Measurements from ENCODE around the gene HIPK1. TPM values are rescaled to one million over a fixed set of nuclear protein-coding genes. Genes with fewer than 3 reads are reported as not detected.

HIPK1 gene
- total and polyA plus RNA-seq, 12 donors = 7.8 to 91.0 (median 61.2) TPM

GRCh38 chr1:113924473-113924872 is 4.7 kb upstream of the HIPK1 start:
- Histone ChIP-seq H3K27ac (no peak overlapping the region), H3K27me3 (no peaks in the 10 kb centered on the region), H3K9me3 (no peaks in the 10 kb centered on the region), H3K36me3 (no peaks in the 10 kb centered on the region), H3K4me3 (no peak overlapping the region), H3K4me1 (peaks cover 0 to 15% (median 7%) of the 10 kb centered on the region in 9 donors)
- intact Hi-C loops (cut with DNase I) = no loop called here
- TF ChIP-seq CTCF (IDR thresholded peaks at IDR 0.05) = no peak
- no peak for ATAC-seq
- DNase-seq = no peak
- 93 to 96% methylated on average over 2 of the region's 2 CpGs for WGBS, 2 donors

GRCh38 chr1:113928187-113928930 is 765 bp upstream of the HIPK1 start:
- intact Hi-C loops (cut with DNase I) = loop anchor here in 3 of 10 donors (2.0 kb wide), 2 partner anchors 16 to 24 kb away; partner anchors contain the start of genes AP4B1 (in 1 of the 3) and DCLRE1B (in 1 of the 3)
- no peak for TF ChIP-seq CTCF (IDR thresholded peaks at IDR 0.05)
- WGBS, 2 donors = 20 to 23% methylated on average over 6 of the region's 6 CpGs
- peak in 3 of 8 donors; percentile 32 to 46 (median 36) for ATAC-seq
- H3K4me3 ChIP-seq = peak overlapping the region; percentile 40 to 97 (median 90)
- DNase-seq = no peak
- H3K36me3 ChIP-seq = no peaks in the 10 kb centered on the region
- no peaks in the 10 kb centered on the region for H3K27me3 ChIP-seq
- H3K9me3 ChIP-seq = no peaks in the 10 kb centered on the region
- peaks cover 2 to 45% (median 35%) of the 10 kb centered on the region in 9 donors for H3K4me1 ChIP-seq
- peak overlapping the region; percentile 80 to 97 (median 94) for H3K27ac ChIP-seq

- WGBS, 2 donors = 0 to 1% methylated on average over 58 to 61 of the region's 64 CpGs
- Histone ChIP-seq H3K36me3 (no peaks in the 10 kb centered on the region), H3K4me3 (peak overlapping the region; percentile 40 to 97 (median 90)), H3K4me1 (peaks cover 2 to 58% (median 46%) of the 10 kb centered on the region in 9 donors), H3K27ac (peak overlapping the region; percentile 80 to 97 (median 94)), H3K27me3 (no peaks in the 10 kb centered on the region), H3K9me3 (no peaks in the 10 kb centered on the region)
- intact Hi-C loops (cut with DNase I) = loop anchor here in 7 of 10 donors (1.0 to 10.0 kb wide), 5 partner anchors 17 to 118 kb away; partner anchors contain the start of genes DCLRE1B (in 7 of the 7), AP4B1 (in 1 of the 7) and RSBN1 (in 1 of the 7)
- TF ChIP-seq CTCF (IDR thresholded peaks at IDR 0.05) = peak in 5 of 9 donors; percentile 11 to 39 (median 35)
- DNase-seq (peak in 1 of 2 donors; percentile 17), ATAC-seq (peak; percentile 38 to 71 (median 44))
These were observed 800 bp downstream of the HIPK1 start for GRCh38 chr1:113929750-113930498.

GRCh38 chr1:113930499-113931161 is 1.5 kb downstream of the HIPK1 start:
- peak overlapping the region in 9 of 10 donors; percentile 80 to 97 (median 94) for H3K27ac ChIP-seq
- no peaks in the 10 kb centered on the region for H3K36me3 ChIP-seq
- no peak for TF ChIP-seq CTCF (IDR thresholded peaks at IDR 0.05)
- H3K27me3 ChIP-seq = no peaks in the 10 kb centered on the region
- ATAC-seq (peak in 4 of 8 donors; percentile 5 to 32 (median 15)), DNase-seq (peak in 1 of 2 donors; percentile 18)
- WGBS, 2 donors = 2 to 3% methylated on average over 8 of the region's 8 CpGs
- peak overlapping the region; percentile 40 to 97 (median 90) for H3K4me3 ChIP-seq
- H3K4me1 ChIP-seq = peaks cover 2 to 62% (median 46%) of the 10 kb centered on the region in 9 donors
- intact Hi-C loops (cut with DNase I) = loop anchor here in 1 of 10 donors (10.0 kb wide), 1 partner anchor 96 kb away; no protein-coding TSS in a partner anchor
- no peaks in the 10 kb centered on the region for H3K9me3 ChIP-seq
